Stimulated activated CD4-positive, alpha-beta T cell treated with anti-CD3 and anti-CD28 coated beads, Interleukin-4, amount 100 ng/mL, for 24 hours (primary cell): ENCODE measurements around the gene ZZZ3.
A peak's percentile ranks its signal among the peaks of the same experiment; 100 is the strongest.
"Not testable (repeated sequence)": the region's sequence is repeated elsewhere in the genome, so short reads cannot be mapped to it uniquely, and the experiment has no call there.

Experiments used
- DNase-seq: peaks from one replicate; pipeline ENCODE4 v3.0.0-alpha.2; 2020

The ZZZ3 gene

GRCh38 chr1:77682460-77683159, at the start of gene ZZZ3:
Gene ZZZ3 (minus strand): TSS chr1:77682658. CDS start chr1:77633354, 49,304 bp downstream.
- DNase-seq = peak; percentile 90

GRCh38 chr1:77732090-77732489, 49.6 kb upstream of the ZZZ3 start:
- no peak for DNase-seq

GRCh38 chr1:77725706-77726105, 43.2 kb upstream of the ZZZ3 start:
- no peak for DNase-seq

- no peak for DNase-seq
Measured at GRCh38 chr1:77718181-77718580, 35.7 kb upstream of the ZZZ3 start.

- DNase-seq = no peak
Measured at GRCh38 chr1:77716065-77716464, 33.6 kb upstream of the ZZZ3 start.

- DNase-seq = no peak
Measured at GRCh38 chr1:77709727-77710126, 27.3 kb upstream of the ZZZ3 start.

- DNase-seq = no peak
Measured at GRCh38 chr1:77706321-77706720, 23.9 kb upstream of the ZZZ3 start.

GRCh38 chr1:77704736-77705135, 22.3 kb upstream of the ZZZ3 start:
- DNase-seq = no peak

- DNase-seq = not testable (repeated sequence)
Measured at GRCh38 chr1:77699673-77700072, 17.2 kb upstream of the ZZZ3 start.

- no peak for DNase-seq
Measured at GRCh38 chr1:77697441-77697840, 15.0 kb upstream of the ZZZ3 start.

- DNase-seq = no peak
Measured at GRCh38 chr1:77688939-77689338, 6.5 kb upstream of the ZZZ3 start.

- peak; percentile 10 for DNase-seq
Measured at GRCh38 chr1:77687519-77687906, 5.1 kb upstream of the ZZZ3 start.

- DNase-seq = no peak
Measured at GRCh38 chr1:77686796-77687518, 4.5 kb upstream of the ZZZ3 start.

GRCh38 chr1:77683160-77684148, 996 bp upstream of the ZZZ3 start:
- DNase-seq = peak; percentile 93

- DNase-seq = no peak
Measured at GRCh38 chr1:77680173-77680572, 2.3 kb downstream of the ZZZ3 start.

GRCh38 chr1:77678660-77679610, 3.5 kb downstream of the ZZZ3 start:
- DNase-seq = no peak

GRCh38 chr1:77674807-77675206, 7.7 kb downstream of the ZZZ3 start:
- DNase-seq = not testable (repeated sequence)

GRCh38 chr1:77673716-77674355, 8.6 kb downstream of the ZZZ3 start:
- no peak for DNase-seq

- DNase-seq = no peak
Measured at GRCh38 chr1:77673030-77673429, 9.4 kb downstream of the ZZZ3 start.

GRCh38 chr1:77672374-77672773, 10.1 kb downstream of the ZZZ3 start:
- DNase-seq = no peak

- DNase-seq = no peak
Measured at GRCh38 chr1:77671836-77672235, 10.6 kb downstream of the ZZZ3 start.

- no peak for DNase-seq
Measured at GRCh38 chr1:77670330-77670729, 12.1 kb downstream of the ZZZ3 start.
